KOPT-K1 (cell line): ENCODE results near the gene ADORA3.

Experiments used
- H3K27ac ChIP-seq: fragments of 200-600 bp; sonication (generic); 2 replicates; pipeline ENCODE4 v1.5.1; 2016; ENCODE audit warnings: antibody characterized with exemption, mild to moderate bottlenecking, low read depth, low read length; ENCODE audit not compliant: poor library complexity, severe bottlenecking
- H3K36me3 ChIP-seq: fragments of 200-600 bp; sonication (generic); 2 replicates; pipeline ENCODE4 v1.5.1; 2017; ENCODE audit warnings: antibody characterized with exemption, mild to moderate bottlenecking, low read length, moderate library complexity; ENCODE audit not compliant: insufficient read depth
- H3K9me3 ChIP-seq: fragments of 200-600 bp; sonication (generic); 2 replicates; pipeline ENCODE4 v1.5.1; 2017; ENCODE audit warnings: antibody characterized with exemption, low read length, mild to moderate bottlenecking; ENCODE audit not compliant: insufficient read depth, poor library complexity, severe bottlenecking

ADORA3 gene

GRCh38 chr1:111474106-111474505, 29.3 kb downstream of the ADORA3 start:
- peaks cover 11% of the 10 kb centered on the region for H3K36me3 ChIP-seq
- no peak overlapping the region for H3K27ac ChIP-seq
- no peaks in the 10 kb centered on the region for H3K9me3 ChIP-seq

DNA sequence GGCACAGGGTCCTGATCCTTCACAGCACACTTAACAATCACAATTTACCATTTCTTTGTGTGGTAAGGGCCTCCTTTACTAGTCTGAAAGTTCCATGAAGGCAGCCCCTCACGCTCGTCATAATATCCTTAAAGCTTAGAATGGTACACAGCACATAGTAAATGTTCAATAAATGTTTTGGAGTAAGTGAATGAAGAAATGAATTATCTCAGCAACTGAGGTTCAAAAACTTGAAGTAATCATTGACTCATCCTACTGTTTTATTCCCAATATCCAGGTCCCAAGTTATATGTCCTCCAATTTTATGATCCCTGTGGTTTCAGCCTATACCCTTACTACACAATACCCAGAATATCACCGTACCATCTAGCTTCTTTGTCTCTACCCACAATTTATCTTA, 31.9 kb downstream of the ADORA3 start:
- Histone ChIP-seq H3K27ac (peak overlapping the region; percentile 79), H3K36me3 (peaks cover 33% of the 10 kb centered on the region), H3K9me3 (no peaks in the 10 kb centered on the region)

DNA sequence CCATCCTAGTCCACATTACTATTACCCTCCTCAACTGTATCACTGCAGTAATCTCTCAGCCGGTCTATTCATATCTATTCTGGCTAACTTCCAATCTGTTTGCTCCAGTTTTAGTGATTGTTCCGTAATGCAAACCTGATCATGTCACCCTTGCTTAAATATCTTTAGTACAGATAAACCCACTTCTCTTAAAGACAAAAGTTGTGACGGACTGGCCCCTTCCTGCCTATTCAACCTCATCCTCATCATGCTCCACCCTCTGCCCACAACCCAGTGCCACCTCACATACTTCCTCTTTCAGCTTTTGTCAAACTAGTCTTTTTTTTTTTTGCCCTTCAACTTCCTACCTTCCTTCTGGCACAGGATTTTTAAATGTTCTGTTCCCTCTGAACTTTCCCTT, 32.4 kb downstream of the ADORA3 start:
- H3K36me3 ChIP-seq, result peaks cover 33% of the 10 kb centered on the region
- peak overlapping the region; percentile 79 for H3K27ac ChIP-seq
- no peaks in the 10 kb centered on the region for H3K9me3 ChIP-seq

- peaks cover 33% of the 10 kb centered on the region for H3K36me3 ChIP-seq
- peak overlapping the region; percentile 79 for H3K27ac ChIP-seq
- H3K9me3 ChIP-seq, result no peaks in the 10 kb centered on the region
Observed at GRCh38 chr1:111470596-111470995, 32.8 kb downstream of the ADORA3 start.

- Histone ChIP-seq H3K27ac (no peak overlapping the region), H3K9me3 (no peaks in the 10 kb centered on the region), H3K36me3 (peaks cover 33% of the 10 kb centered on the region)
Observed at GRCh38 chr1:111469539-111469938, 33.9 kb downstream of the ADORA3 start.

GRCh38 chr1:111468717-111469100, 34.7 kb downstream of the ADORA3 start:
- Histone ChIP-seq H3K36me3 (peaks cover 40% of the 10 kb centered on the region), H3K27ac (no peak overlapping the region), H3K9me3 (no peaks in the 10 kb centered on the region)

DNA sequence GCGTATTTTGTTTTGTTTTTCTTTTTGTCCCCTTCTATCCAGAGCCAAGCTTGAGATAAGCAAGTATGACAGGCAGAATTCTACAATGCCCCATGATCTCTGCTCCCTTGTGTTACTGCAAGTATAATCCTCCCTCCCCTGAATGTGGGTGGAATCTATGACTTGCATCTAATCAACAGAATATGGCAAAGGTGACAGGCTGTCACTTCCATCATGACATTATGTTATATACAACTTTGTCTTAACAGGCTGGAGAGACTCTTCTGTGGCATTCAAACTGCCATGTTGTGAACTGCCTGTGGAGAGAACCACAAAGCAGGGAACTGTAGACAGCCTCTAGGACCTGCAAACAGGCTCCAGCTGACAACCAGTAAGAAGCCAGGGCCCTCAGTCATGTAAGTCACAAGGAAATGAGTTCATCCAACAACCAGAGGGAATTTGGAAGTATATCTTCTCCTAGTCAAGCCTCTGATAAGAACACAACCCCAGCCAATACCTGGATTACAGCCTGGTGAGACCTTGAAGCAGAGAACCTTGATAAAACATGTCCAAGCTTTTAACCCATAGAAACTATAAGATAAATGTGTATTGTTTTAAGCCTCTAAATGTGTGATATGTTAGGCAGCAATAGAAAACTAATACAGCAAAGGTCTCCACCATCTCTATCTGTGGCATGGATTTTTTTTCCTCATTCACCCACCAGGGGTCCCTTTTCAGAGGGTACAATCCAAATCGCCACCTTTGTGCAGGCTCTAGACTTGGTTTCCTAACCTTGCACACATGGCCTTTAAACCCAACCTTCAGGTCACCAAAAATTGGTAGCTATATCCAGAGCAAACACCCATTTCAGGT, 35.3 kb downstream of the ADORA3 start:
- no peaks in the 10 kb centered on the region for H3K9me3 ChIP-seq
- H3K27ac ChIP-seq, result no peak overlapping the region
- H3K36me3 ChIP-seq, result peaks cover 44% of the 10 kb centered on the region

GRCh38 chr1:111466480-111466879, 37.0 kb downstream of the ADORA3 start:
- H3K27ac ChIP-seq, result no peak overlapping the region

GRCh38 chr1:111465754-111466153, 37.7 kb downstream of the ADORA3 start:
- Histone ChIP-seq H3K27ac (no peak overlapping the region), H3K9me3 (no peaks in the 10 kb centered on the region), H3K36me3 (peaks cover 68% of the 10 kb centered on the region)

More at GRCh38 chr1:111466480-111466879, 37.0 kb downstream of the ADORA3 start:
- H3K9me3 ChIP-seq, result no peaks in the 10 kb centered on the region
- H3K36me3 ChIP-seq, result peaks cover 60% of the 10 kb centered on the region

DNA sequence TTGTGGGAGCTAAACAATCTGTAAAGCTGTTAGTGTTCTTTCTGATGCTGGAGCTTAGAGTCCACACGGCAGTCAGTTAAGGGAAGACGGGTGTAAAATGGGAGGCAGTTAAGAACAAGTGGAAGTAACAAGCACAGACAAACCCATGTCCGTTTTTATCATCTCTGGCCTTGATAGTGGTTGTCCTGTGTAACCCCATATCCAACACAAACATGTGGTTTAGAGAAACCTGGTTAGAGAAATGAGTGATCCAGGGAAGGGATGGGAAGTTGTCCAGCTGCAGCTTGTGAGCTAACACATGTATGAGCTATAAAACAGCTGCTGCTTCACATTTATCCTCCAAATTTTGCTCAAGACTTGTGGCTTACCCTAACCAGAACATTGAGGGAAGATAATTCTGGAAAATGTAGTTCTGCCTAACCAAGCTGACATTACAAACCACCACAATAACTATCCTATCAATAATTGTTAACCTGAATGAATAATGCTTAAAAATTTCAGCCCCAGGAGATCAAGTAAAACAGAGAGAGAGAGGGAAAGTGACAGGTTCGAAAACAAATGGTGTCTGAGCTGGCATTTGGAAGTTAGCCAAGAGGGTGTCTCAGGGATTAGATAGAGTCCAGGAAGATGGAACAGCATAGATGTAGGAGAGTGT, 40.3 kb downstream of the ADORA3 start:
- peaks cover 74% of the 10 kb centered on the region for H3K36me3 ChIP-seq

GRCh38 chr1:111462370-111463028, 40.9 kb downstream of the ADORA3 start:
- no peaks in the 10 kb centered on the region for H3K9me3 ChIP-seq
- H3K36me3 ChIP-seq, result peaks cover 74% of the 10 kb centered on the region
- H3K27ac ChIP-seq, result no peak overlapping the region

More for the DNA sequence above, 40.3 kb downstream of the ADORA3 start:
- Histone ChIP-seq H3K27ac (no peak overlapping the region), H3K9me3 (no peaks in the 10 kb centered on the region)

DNA sequence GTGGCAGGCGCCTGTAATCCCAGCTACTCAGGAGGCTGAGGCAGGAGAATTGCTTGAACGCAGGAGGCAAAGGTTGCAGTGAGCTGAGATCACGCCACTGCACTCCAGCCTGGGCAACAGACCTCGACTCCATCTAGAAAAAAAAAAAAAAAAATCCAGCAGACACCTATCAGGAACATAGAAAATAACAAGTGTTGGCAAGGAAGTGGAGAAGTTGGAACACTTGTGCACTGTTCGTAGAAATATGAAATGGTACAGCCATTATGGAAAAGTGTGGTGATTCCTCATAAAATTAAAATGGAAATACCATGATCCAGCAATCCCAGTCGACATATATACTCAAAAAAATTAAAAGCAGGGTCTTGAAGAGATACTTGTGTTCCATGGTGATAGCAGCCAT, 41.7 kb downstream of the ADORA3 start:
- H3K9me3 ChIP-seq, result no peaks in the 10 kb centered on the region
- no peak overlapping the region for H3K27ac ChIP-seq
- peaks cover 75% of the 10 kb centered on the region for H3K36me3 ChIP-seq

- peaks cover 100% of the 10 kb centered on the region for H3K36me3 ChIP-seq
- no peaks in the 10 kb centered on the region for H3K9me3 ChIP-seq
- no peak overlapping the region for H3K27ac ChIP-seq
Observed at GRCh38 chr1:111455642-111456031, 47.8 kb downstream of the ADORA3 start.

- H3K36me3 ChIP-seq, result peaks cover 94% of the 10 kb centered on the region
- no peak overlapping the region for H3K27ac ChIP-seq
- H3K9me3 ChIP-seq, result no peaks in the 10 kb centered on the region
Observed at GRCh38 chr1:111454859-111455641, 48.4 kb downstream of the ADORA3 start.

GRCh38 chr1:111453706-111454105, 49.7 kb downstream of the ADORA3 start:
- Histone ChIP-seq H3K36me3 (peaks cover 80% of the 10 kb centered on the region), H3K9me3 (no peaks in the 10 kb centered on the region), H3K27ac (no peak overlapping the region)
